HEK293 (cell line): ENCODE data around the gene E2F4.

Experiments
- CTCF ChIA-PET: fragments of 350-600 bp; formaldehyde crosslinking; extraction: SDS; loops from one replicate; lab custom pipeline; 2021; ENCODE audit warnings: antibody characterized with exemption; lab: Yijun Ruan, JAX
- POLR2A ChIA-PET: fragments of 300-600 bp; formaldehyde crosslinking; extraction: SDS; loops from one replicate; lab custom pipeline; 2020; ENCODE audit warnings: antibody characterized with exemption, inconsistent platforms; lab: Yijun Ruan, JAX
- H3K27ac ChIP-seq: fragments of 200-500 bp; sonication (Bioruptor generic); 2 replicates; pipeline ENCODE4 v1.5.1; 2014; ENCODE audit warnings: low read depth, low read length, control low read depth, inconsistent platforms; ENCODE audit errors: extremely low read depth
- H3K36me3 ChIP-seq, 2 experiments: fragments of 200-500 bp in 1 of 2; sonication (Bioruptor generic) in 1 of 2; 1 replicate in 1 of 2; 2 replicates in 1 of 2; pipeline ENCODE4 v1.5.1; 2014 to 2017; ENCODE audit warnings: inconsistent platforms in 2 of 2, low read length in 2 of 2; ENCODE audit not compliant: control insufficient read depth in 2 of 2, insufficient read depth in 1 of 2
- H3K4me1 ChIP-seq: fragments of 200-500 bp; sonication (Bioruptor generic); 2 replicates; pipeline ENCODE4 v1.5.1; 2014; ENCODE audit warnings: mild to moderate bottlenecking, low read length, inconsistent platforms; ENCODE audit not compliant: control insufficient read depth, insufficient read depth
- H3K4me3 ChIP-seq: 2 replicates; pipeline ENCODE4 v1.5.1; 2011; ENCODE audit warnings: low read depth, mild to moderate bottlenecking, control low read depth, low read length, moderate library complexity
- H3K9me3 ChIP-seq: fragments of 200-500 bp; sonication (Bioruptor generic); 2 replicates; pipeline ENCODE4 v1.5.1; 2014; ENCODE audit warnings: low read depth, low read length, inconsistent platforms; ENCODE audit not compliant: control insufficient read depth, insufficient read depth
- GLIS1 ChIP-seq: fragments of 450-650 bp; formaldehyde crosslinking; IDR thresholded peaks from 2 replicates; pipeline ENCODE4 v1.5.1; 2016; ENCODE audit warnings: missing biosample characterization, missing genetic modification characterization
- KLF1 ChIP-seq: fragments of 450-650 bp; formaldehyde crosslinking; IDR thresholded peaks from 2 replicates; pipeline ENCODE4 v1.5.1; 2016; ENCODE audit warnings: missing biosample characterization, missing genetic modification characterization
- SETDB1 ChIP-seq: IDR thresholded peaks from one replicate; pipeline ENCODE4 v1.6.1; 2017; ENCODE audit warnings: mild to moderate bottlenecking, low read length, moderate library complexity, mixed read lengths; ENCODE audit not compliant: insufficient read length
- ZNF132 ChIP-seq: fragments of 450-650 bp; formaldehyde crosslinking; IDR thresholded peaks from 2 replicates; pipeline ENCODE4 v1.5.1; 2017; ENCODE audit warnings: missing biosample characterization, missing genetic modification characterization, borderline replicate concordance
- ZNF221 ChIP-seq: fragments of 450-650 bp; formaldehyde crosslinking; IDR thresholded peaks from 2 replicates; pipeline ENCODE4 v1.5.1; 2017; ENCODE audit warnings: missing biosample characterization, missing genetic modification characterization, borderline replicate concordance
- ZNF423 ChIP-seq: fragments of 450-650 bp; formaldehyde crosslinking; IDR thresholded peaks from 2 replicates; pipeline ENCODE4 v1.5.1; 2016; ENCODE audit warnings: missing biosample characterization, missing genetic modification characterization
- ZNF530 ChIP-seq: fragments of 450-650 bp; formaldehyde crosslinking; IDR thresholded peaks from 2 replicates; pipeline ENCODE4 v1.5.1; 2016; ENCODE audit warnings: low read depth, missing biosample characterization, missing genetic modification characterization
- ZNF544 ChIP-seq: fragments of 450-650 bp; formaldehyde crosslinking; IDR thresholded peaks from 2 replicates; pipeline ENCODE4 v1.5.0; 2017; ENCODE audit warnings: missing biosample characterization, missing genetic modification characterization
- ZNF571 ChIP-seq: fragments of 450-650 bp; formaldehyde crosslinking; IDR thresholded peaks from 2 replicates; pipeline ENCODE4 v1.5.0; 2017; ENCODE audit warnings: missing biosample characterization, missing genetic modification characterization
- ZNF837 ChIP-seq: fragments of 450-650 bp; formaldehyde crosslinking; IDR thresholded peaks from 2 replicates; pipeline ENCODE4 v1.5.1; 2016; ENCODE audit warnings: missing biosample characterization, missing genetic modification characterization
- TF ChIP-seq, protein P1 (sequence below): fragments of 450-650 bp; formaldehyde crosslinking; IDR thresholded peaks from 2 replicates; pipeline ENCODE4 v1.5.1; 2016; ENCODE audit warnings: missing biosample characterization, missing genetic modification characterization, borderline replicate concordance
- TF ChIP-seq, protein P2 (sequence below): fragments of 450-650 bp; formaldehyde crosslinking; IDR thresholded peaks from 2 replicates; pipeline ENCODE4 v1.5.1; 2016; ENCODE audit warnings: missing biosample characterization, missing genetic modification characterization

E2F4 gene

DNA sequence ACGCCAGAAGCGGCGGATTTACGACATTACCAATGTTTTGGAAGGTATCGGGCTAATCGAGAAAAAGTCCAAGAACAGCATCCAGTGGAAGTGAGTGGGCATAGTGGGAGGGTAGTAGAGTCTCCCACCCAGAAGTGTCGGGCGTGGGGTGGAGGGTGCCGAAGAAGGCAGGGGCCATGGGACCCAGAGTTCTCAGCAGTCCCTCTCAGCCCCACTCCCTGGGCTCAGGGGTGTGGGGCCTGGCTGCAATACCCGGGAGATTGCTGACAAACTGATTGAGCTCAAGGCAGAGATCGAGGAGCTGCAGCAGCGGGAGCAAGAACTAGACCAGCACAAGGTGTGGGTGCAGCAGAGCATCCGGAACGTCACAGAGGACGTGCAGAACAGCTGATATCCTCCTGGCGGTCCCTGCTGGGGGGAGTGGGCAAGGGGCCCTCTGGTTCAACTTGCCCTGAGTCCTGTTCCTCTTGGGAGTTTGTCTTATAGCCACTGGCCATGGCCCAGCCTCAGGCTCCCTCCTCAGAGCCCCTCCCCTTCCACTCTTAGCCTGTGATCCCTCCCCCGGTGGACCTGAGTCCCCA lies 916 bp downstream of the E2F4 start (continued):
- TF ChIP-seq, protein P1, sequence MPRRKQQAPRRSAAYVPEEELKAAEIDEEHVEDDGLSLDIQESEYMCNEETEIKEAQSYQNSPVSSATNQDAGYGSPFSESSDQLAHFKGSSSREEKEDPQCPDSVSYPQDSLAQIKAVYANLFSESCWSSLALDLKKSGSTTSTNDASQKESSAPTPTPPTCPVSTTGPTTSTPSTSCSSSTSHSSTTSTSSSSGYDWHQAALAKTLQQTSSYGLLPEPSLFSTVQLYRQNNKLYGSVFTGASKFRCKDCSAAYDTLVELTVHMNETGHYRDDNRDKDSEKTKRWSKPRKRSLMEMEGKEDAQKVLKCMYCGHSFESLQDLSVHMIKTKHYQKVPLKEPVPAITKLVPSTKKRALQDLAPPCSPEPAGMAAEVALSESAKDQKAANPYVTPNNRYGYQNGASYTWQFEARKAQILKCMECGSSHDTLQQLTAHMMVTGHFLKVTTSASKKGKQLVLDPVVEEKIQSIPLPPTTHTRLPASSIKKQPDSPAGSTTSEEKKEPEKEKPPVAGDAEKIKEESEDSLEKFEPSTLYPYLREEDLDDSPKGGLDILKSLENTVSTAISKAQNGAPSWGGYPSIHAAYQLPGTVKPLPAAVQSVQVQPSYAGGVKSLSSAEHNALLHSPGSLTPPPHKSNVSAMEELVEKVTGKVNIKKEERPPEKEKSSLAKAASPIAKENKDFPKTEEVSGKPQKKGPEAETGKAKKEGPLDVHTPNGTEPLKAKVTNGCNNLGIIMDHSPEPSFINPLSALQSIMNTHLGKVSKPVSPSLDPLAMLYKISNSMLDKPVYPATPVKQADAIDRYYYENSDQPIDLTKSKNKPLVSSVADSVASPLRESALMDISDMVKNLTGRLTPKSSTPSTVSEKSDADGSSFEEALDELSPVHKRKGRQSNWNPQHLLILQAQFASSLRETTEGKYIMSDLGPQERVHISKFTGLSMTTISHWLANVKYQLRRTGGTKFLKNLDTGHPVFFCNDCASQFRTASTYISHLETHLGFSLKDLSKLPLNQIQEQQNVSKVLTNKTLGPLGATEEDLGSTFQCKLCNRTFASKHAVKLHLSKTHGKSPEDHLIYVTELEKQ (tag by site-specific recombination) = no peak
- no peak for TF ChIP-seq ZNF221 (tag by site-specific recombination)

DNA sequence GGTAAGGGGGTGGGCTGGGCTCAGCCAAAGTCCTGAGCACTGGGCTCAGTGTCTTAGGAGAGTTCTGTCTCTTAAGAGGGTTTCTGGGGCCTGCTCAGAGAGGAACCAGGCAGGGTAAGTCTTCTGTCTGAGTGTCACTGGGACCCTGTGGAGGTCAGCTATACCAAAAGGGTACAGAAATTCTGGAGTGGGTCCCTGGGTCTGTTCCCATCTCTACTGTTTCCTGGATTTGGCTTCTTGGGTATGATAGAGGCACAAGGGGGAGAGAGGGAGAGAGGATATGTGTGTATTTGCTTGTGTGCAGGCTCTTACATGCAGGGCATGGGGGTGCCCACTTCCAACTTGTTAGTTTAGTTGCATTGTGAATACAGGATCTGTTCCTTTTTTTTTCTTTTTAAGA lies 1.6 kb downstream of the E2F4 start:
- peaks cover 7 to 58% of the 10 kb centered on the region in 2 experiments; a peak in 2 of 3 replicates for H3K36me3 ChIP-seq

DNA sequence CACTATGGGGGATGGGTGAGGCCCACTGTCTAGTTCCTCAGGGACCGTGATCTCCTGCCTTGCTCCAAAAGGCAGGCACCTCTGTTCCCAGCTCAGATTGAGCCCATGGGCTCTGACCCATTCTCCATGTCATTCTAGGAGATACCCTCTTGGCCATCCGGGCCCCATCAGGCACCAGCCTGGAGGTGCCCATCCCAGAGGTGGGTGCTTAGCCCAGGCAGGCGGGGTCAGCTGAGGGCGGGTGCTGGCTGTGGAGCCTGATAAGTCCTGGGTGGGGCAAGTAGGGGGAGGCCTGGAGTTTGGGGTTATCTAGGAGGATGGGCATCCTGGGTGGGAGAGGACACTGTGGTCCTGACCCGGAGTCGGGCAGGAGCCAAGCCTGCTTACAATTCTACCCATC lies 2.3 kb downstream of the E2F4 start:
- ChIA-PET POLR2A (interaction anchor here (1.3 to 1.4 kb wide), 2 partner anchors 10 to 14 kb away, joined by 3 to 4 read pairs; no protein-coding TSS in a partner anchor), CTCF (interaction anchor here (0.7 kb wide), 1 partner anchor 176 kb away, joined by 3 read pairs; no protein-coding TSS in a partner anchor)
- H3K27ac ChIP-seq = no peak overlapping the region
- TF ChIP-seq KLF1 (tag by site-specific recombination) (peak; percentile 50; the same call in 1 of the 2 replicates), ZNF530 (no peak), GLIS1 (tag by site-specific recombination) (no peak)
- H3K4me1 ChIP-seq = peaks cover 7% of the 10 kb centered on the region
- no peaks in the 10 kb centered on the region for H3K9me3 ChIP-seq
- peaks cover 7 to 63% of the 10 kb centered on the region in 2 experiments; a peak in 2 of 3 replicates for H3K36me3 ChIP-seq
- no peak overlapping the region for H3K4me3 ChIP-seq

More for the DNA sequence above, 1.6 kb downstream of the E2F4 start:
- TF ChIP-seq ZNF571 (tag by site-specific recombination) = no peak
- no peak for TF ChIP-seq ZNF132 (tag by site-specific recombination)
- no peak for TF ChIP-seq GLIS1 (tag by site-specific recombination)
- TF ChIP-seq ZNF544 = no peak
- no peak for TF ChIP-seq SETDB1
- no peak for TF ChIP-seq ZNF423 (tag by site-specific recombination)
- TF ChIP-seq, protein P2, sequence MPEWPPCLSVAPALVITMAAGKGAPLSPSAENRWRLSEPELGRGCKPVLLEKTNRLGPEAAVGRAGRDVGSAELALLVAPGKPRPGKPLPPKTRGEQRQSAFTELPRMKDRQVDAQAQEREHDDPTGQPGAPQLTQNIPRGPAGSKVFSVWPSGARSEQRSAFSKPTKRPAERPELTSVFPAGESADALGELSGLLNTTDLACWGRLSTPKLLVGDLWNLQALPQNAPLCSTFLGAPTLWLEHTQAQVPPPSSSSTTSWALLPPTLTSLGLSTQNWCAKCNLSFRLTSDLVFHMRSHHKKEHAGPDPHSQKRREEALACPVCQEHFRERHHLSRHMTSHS = no peak
- TF ChIP-seq, all 188 proteins: peak for 0
- POLR2A ChIA-PET = interaction anchor here (1.3 to 1.7 kb wide), 4 partner anchors 8 to 17 kb away, joined by 4 to 5 read pairs (median 4); no protein-coding TSS in a partner anchor
- CTCF ChIA-PET = interaction anchor here (1.5 to 1.6 kb wide), 2 partner anchors 53 to 67 kb away, joined by 3 to 6 read pairs; no protein-coding TSS in a partner anchor
- H3K4me1 ChIP-seq = peaks cover 7% of the 10 kb centered on the region
- H3K9me3 ChIP-seq = no peaks in the 10 kb centered on the region
- no peak overlapping the region for H3K4me3 ChIP-seq
- H3K27ac ChIP-seq = no peak overlapping the region

DNA sequence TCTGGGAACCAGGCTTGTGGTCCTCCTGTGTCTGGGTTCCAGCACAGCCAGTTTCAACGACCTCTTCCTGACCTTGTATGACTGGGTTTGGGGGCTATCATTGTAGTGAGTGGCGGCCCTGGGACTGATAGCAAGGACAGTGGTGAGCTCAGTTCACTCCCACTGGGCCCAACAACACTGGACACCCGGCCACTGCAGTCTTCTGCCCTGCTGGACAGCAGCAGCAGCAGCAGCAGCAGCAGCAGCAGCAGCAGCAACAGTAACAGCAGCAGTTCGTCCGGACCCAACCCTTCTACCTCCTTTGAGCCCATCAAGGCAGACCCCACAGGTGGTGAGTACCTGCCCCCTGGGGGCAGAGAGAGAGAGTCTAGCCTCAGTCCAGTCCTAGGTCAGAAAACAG lies 3.7 kb downstream of the E2F4 start:
- peaks cover 7% of the 10 kb centered on the region for H3K4me1 ChIP-seq
- POLR2A ChIA-PET = interaction anchor here (0.9 kb wide), 1 partner anchor 13 kb away, joined by 3 read pairs; no protein-coding TSS in a partner anchor
- peak; percentile 45; the same call in 1 of the 2 replicates for TF ChIP-seq GLIS1 (tag by site-specific recombination)
- no peak for TF ChIP-seq ZNF837 (tag by site-specific recombination)
- CTCF ChIA-PET = interaction anchor here (1.5 kb wide), 1 partner anchor 31 kb away, joined by 4 read pairs; the partner anchor contains the start of gene TMEM208
- no peak overlapping the region for H3K27ac ChIP-seq
- H3K4me3 ChIP-seq = no peak overlapping the region
- H3K36me3 ChIP-seq = peaks cover 7 to 72% of the 10 kb centered on the region in 2 experiments; a peak in 2 of 3 replicates
- no peaks in the 10 kb centered on the region for H3K9me3 ChIP-seq
